KMS-11 (cell line): ENCODE measurements around the gene SETMAR.

Source experiments
- H2AFZ ChIP-seq: fragments of 200-600 bp; sonication (generic); 2 replicates; pipeline ENCODE4 v1.6.1; 2016; ENCODE audit warnings: antibody characterized with exemption, mixed run types, low read depth
- H3K27ac ChIP-seq: fragments of 200-600 bp; sonication (generic); 2 replicates; pipeline ENCODE4 v1.6.1; 2016; ENCODE audit warnings: mild to moderate bottlenecking, mixed run types
- H3K27me3 ChIP-seq: fragments of 200-600 bp; sonication (generic); 2 replicates; pipeline ENCODE4 v1.6.1; 2017; ENCODE audit warnings: mild to moderate bottlenecking, low read depth, mixed run types, moderate library complexity; ENCODE audit not compliant: insufficient read depth
- H3K36me3 ChIP-seq: fragments of 200-600 bp; sonication (generic); 2 replicates; pipeline ENCODE4 v1.6.1; 2017; ENCODE audit warnings: mild to moderate bottlenecking, mixed run types; ENCODE audit not compliant: insufficient read depth
- H3K4me1 ChIP-seq: fragments of 200-600 bp; sonication (generic); 2 replicates; pipeline ENCODE4 v1.6.1; 2016; ENCODE audit warnings: mild to moderate bottlenecking, low read depth, mixed run types; ENCODE audit not compliant: poor library complexity, severe bottlenecking
- H3K4me2 ChIP-seq: fragments of 200-600 bp; sonication (generic); 2 replicates; pipeline ENCODE4 v1.7.0; 2016; ENCODE audit warnings: mild to moderate bottlenecking, mixed run types
- H3K4me3 ChIP-seq: fragments of 200-600 bp; sonication (generic); IDR thresholded peaks from 2 replicates; pipeline ENCODE4 v1.6.1; 2017; ENCODE audit warnings: low read depth, low read length, mixed read lengths; ENCODE audit not compliant: insufficient read depth
- H3K79me2 ChIP-seq: fragments of 200-600 bp; sonication (generic); 2 replicates; pipeline ENCODE4 v1.6.1; 2016; ENCODE audit warnings: low read depth, mixed run types; ENCODE audit not compliant: insufficient read depth
- H3K9ac ChIP-seq: fragments of 200-600 bp; sonication (generic); 2 replicates; pipeline ENCODE4 v1.6.1; 2016; ENCODE audit warnings: mild to moderate bottlenecking, mixed run types
- H4K20me1 ChIP-seq: fragments of 200-600 bp; sonication (generic); 2 replicates; pipeline ENCODE4 v1.6.1; 2016; ENCODE audit warnings: mild to moderate bottlenecking, mixed run types; ENCODE audit not compliant: insufficient read depth
- TF ChIP-seq, protein P1 (sequence below): fragments of 200-600 bp; sonication (generic); conservative IDR thresholded peaks from 2 replicates; pipeline ENCODE4 v1.6.1; 2017; ENCODE audit warnings: low read depth, mild to moderate bottlenecking, antibody characterized with exemption, low read length, moderate library complexity, mixed read lengths

SETMAR gene

DNA sequence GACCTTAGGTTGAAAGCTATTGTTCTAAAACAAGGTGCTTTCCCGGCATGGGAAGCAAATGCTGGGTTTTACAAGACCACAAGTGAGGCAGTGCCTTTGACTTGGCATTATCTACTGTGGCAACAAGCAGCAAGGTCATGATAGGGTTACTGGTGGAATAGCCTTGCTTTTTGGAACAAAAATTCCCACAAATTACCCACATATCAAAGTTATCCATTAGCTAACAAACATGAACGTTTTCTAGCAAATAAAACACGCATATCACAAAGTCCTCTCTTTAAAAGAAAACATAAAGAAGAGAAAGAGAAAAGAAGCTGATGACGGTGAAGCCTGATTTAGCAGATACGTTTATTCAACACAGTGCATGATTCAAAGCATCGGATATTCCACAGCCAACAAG lies 57.6 kb downstream of the SETMAR start:
- no peak overlapping the region for H2AFZ ChIP-seq
- TF ChIP-seq, protein P1, sequence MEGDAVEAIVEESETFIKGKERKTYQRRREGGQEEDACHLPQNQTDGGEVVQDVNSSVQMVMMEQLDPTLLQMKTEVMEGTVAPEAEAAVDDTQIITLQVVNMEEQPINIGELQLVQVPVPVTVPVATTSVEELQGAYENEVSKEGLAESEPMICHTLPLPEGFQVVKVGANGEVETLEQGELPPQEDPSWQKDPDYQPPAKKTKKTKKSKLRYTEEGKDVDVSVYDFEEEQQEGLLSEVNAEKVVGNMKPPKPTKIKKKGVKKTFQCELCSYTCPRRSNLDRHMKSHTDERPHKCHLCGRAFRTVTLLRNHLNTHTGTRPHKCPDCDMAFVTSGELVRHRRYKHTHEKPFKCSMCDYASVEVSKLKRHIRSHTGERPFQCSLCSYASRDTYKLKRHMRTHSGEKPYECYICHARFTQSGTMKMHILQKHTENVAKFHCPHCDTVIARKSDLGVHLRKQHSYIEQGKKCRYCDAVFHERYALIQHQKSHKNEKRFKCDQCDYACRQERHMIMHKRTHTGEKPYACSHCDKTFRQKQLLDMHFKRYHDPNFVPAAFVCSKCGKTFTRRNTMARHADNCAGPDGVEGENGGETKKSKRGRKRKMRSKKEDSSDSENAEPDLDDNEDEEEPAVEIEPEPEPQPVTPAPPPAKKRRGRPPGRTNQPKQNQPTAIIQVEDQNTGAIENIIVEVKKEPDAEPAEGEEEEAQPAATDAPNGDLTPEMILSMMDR = no peak
- no peaks in the 10 kb centered on the region for H3K4me1 ChIP-seq
- H3K4me2 ChIP-seq = no peak overlapping the region
- H3K27me3 ChIP-seq = no peaks in the 10 kb centered on the region
- no peak overlapping the region for H3K27ac ChIP-seq
- no peaks in the 10 kb centered on the region for H3K79me2 ChIP-seq
- H3K4me3 ChIP-seq = no peak overlapping the region
- no peaks in the 10 kb centered on the region for H3K36me3 ChIP-seq
- no peak overlapping the region for H3K9ac ChIP-seq
- no peaks in the 10 kb centered on the region for H4K20me1 ChIP-seq

DNA sequence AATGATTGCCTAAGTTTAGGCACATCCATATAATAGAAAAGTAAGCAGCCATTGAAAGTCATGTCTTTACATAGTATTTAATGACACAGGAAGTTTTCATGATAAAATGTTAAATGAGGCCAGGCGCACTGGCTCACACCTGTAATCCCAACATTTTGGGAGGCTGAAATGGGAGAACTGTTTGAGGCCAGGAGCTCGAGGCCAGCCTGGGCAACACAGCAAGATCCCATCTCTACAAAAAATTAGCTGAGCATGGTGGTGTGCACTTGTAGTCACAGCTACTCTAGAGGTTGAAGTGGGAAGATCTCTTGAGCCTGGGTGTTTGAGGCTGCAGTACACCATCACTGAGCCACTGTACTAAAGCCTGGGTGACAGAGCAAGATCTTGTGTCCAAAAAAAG lies 59.4 kb downstream of the SETMAR start:
- H3K27ac ChIP-seq = no peak overlapping the region
- no peak overlapping the region for H3K4me3 ChIP-seq
- H3K27me3 ChIP-seq = no peaks in the 10 kb centered on the region
- no peak overlapping the region for H3K9ac ChIP-seq
- H4K20me1 ChIP-seq = no peaks in the 10 kb centered on the region
- no peak overlapping the region for H3K4me2 ChIP-seq
- no peaks in the 10 kb centered on the region for H3K36me3 ChIP-seq
- H2AFZ ChIP-seq = no peak overlapping the region
- TF ChIP-seq, protein P1 = no peak
- no peaks in the 10 kb centered on the region for H3K79me2 ChIP-seq
- H3K4me1 ChIP-seq = no peaks in the 10 kb centered on the region
